Kidney (tissue), 14 donors: Measurements from ENCODE around the gene EDEM3. TPM values are rescaled to one million over a fixed set of nuclear protein-coding genes. Genes with fewer than 3 reads are reported as not detected.

Experiments
- DNase-seq, 5 donors: peaks; one replicate each; pipeline ENCODE4 v3.0.0-alpha.2; 2013 to 2020
- FAIRE-seq: peaks from 2 replicates; lab custom pipeline; 2012; peaks lifted over from hg19 to GRCh38; lab: Jason Lieb, UNC
- H3K27ac ChIP-seq, 2 donors: one replicate each; pipeline ENCODE4 v1.7.0; 2013; ENCODE audit warnings: low read depth in 2 of 2, low read length in 2 of 2, inconsistent platforms in 1 of 2
- H3K27me3 ChIP-seq: one replicate; pipeline ENCODE4 v1.7.1; 2013; ENCODE audit warnings: low read length, inconsistent platforms; ENCODE audit not compliant: control insufficient read depth, insufficient read depth
- H3K36me3 ChIP-seq, 3 donors: one replicate each; pipeline versions ENCODE4 v1.7.0 to v1.7.1; 2013; ENCODE audit warnings: low read length in 3 of 3, control low read depth in 1 of 3, inconsistent platforms in 1 of 3; ENCODE audit not compliant: insufficient read depth in 3 of 3, control insufficient read depth in 2 of 3
- H3K4me1 ChIP-seq, 3 donors: one replicate each; pipeline versions ENCODE4 v1.7.0 to v1.7.1; 2013; ENCODE audit warnings: low read length in 3 of 3, inconsistent platforms in 1 of 3, low read depth in 1 of 3; ENCODE audit not compliant: control insufficient read depth in 2 of 3, insufficient read depth in 2 of 3
- H3K4me3 ChIP-seq, 3 donors: one replicate each; pipeline versions ENCODE4 v1.7.0 to v1.8.1; 2013; ENCODE audit warnings: low read length in 3 of 3, control low read depth in 1 of 3, inconsistent platforms in 1 of 3
- H3K9ac ChIP-seq, 3 donors: one replicate each; pipeline versions ENCODE4 v1.7.0 to v1.7.1; 2013; ENCODE audit warnings: low read length in 3 of 3, control low read depth in 1 of 3, inconsistent platforms in 1 of 3
- H3K9me3 ChIP-seq, 3 donors: one replicate each; pipeline versions ENCODE4 v1.7.0 to v1.7.1; 2013; ENCODE audit warnings: low read length in 3 of 3, control low read depth in 1 of 3, inconsistent platforms in 1 of 3; ENCODE audit not compliant: control insufficient read depth in 2 of 3, insufficient read depth in 1 of 3
- intact Hi-C: fragments of 100-400 bp; cut with DNase I; formaldehyde crosslinking; loops from one replicate; pipeline ENCODE4 v1.11.1; 2022
- polyA plus RNA-seq: library from polyadenylated mRNA; stranded (reverse); fragments of 350-450 nt; fragmentation: Illumina TruSeq; extraction: RNeasy Lipid Tissue Mini Kit (QIAGEN cat#74804); gene quantifications from one replicate; pipeline ENCODE4 v1.2.3, GENCODE V29; 2014; ENCODE audit warnings: low read depth, low replicate concordance; ENCODE audit not compliant: insufficient read depth
- total RNA-seq: library from RNA; stranded (reverse); fragmentation: NEBNext Ultra II Directional; extraction: Animal tissue kit (Norgen Biotek cat#: 25700); gene quantifications from one replicate; pipeline ENCODE4 v1.2.1, GENCODE V29; 2021
- TF ChIP-seq, protein P1 (sequence below): IDR thresholded peaks from 3 replicates; pipeline ENCODE4 v1.5.1; 2012; ENCODE audit warnings: mild to moderate bottlenecking, moderate library complexity, borderline replicate concordance; ENCODE audit not compliant: insufficient read depth; ENCODE audit errors: extremely low read depth
- donor health status: control.
- donor health status: control.
- donor health status: control.
- donor health status: control.
- donor health status: control.
- donor health status: DM: yes; HTN: yes; CAD: no.
- donor health status: Normal renal cell carcinoma (clear cell type).

EDEM3 gene
- total and polyA plus RNA-seq, 2 donors from 2014 or later, result 9.1 to 31.7 TPM

DNA sequence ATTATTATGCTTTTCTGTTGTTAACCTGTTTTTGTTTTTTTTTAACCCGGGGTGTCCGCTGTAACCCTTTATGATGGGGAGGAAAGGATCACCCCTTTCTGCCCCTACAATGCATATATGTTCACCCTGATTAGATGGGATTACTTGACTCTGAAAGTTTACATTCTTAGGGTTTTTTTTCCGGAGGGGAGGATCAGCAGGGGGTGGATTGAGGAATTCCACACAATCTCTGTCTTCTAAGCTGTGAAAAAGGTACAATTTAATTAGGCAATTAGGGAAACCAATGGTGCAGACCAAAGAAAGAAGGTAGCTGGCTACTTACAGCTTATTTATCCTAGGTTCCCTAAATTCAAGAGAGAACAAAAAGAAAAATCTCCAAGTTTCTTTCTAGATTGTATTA, 58.3 kb downstream of the EDEM3 start:
- DNase-seq, result no peak
- intact Hi-C loops, result no loop called here
- H3K4me1 ChIP-seq, result no peaks in the 10 kb centered on the region
- TF ChIP-seq, protein P1, sequence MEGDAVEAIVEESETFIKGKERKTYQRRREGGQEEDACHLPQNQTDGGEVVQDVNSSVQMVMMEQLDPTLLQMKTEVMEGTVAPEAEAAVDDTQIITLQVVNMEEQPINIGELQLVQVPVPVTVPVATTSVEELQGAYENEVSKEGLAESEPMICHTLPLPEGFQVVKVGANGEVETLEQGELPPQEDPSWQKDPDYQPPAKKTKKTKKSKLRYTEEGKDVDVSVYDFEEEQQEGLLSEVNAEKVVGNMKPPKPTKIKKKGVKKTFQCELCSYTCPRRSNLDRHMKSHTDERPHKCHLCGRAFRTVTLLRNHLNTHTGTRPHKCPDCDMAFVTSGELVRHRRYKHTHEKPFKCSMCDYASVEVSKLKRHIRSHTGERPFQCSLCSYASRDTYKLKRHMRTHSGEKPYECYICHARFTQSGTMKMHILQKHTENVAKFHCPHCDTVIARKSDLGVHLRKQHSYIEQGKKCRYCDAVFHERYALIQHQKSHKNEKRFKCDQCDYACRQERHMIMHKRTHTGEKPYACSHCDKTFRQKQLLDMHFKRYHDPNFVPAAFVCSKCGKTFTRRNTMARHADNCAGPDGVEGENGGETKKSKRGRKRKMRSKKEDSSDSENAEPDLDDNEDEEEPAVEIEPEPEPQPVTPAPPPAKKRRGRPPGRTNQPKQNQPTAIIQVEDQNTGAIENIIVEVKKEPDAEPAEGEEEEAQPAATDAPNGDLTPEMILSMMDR, result no peak
- H3K27me3 ChIP-seq, result no peaks in the 10 kb centered on the region
- H3K4me3 ChIP-seq, result no peak overlapping the region
- no peak overlapping the region for H3K27ac ChIP-seq
- peaks cover 2 to 8% (median 7%) of the 10 kb centered on the region in 3 donors for H3K36me3 ChIP-seq
- no peak overlapping the region for H3K9ac ChIP-seq
- no peak for FAIRE-seq
- H3K9me3 ChIP-seq, result no peaks in the 10 kb centered on the region

DNA sequence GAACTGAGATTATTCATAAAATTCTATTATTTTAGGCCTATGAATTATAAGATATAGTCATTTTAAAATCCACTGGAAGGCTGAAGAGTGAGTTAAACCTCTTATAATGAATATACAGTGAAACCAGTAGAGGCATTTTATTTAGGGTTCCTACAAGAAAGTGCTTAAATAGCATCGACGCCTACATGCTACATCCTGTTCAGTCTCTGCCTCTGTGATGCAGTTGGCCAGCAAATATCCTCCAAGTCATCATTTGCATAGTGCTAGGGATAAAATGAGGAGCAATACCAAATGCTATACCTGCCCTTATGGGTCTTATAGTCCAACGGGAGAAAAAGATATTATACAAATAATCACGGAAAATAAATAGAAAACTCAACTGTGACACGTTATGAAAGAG, 59.6 kb downstream of the EDEM3 start:
- FAIRE-seq (no peak), DNase-seq (no peak)
- no peaks in the 10 kb centered on the region for H3K4me1 ChIP-seq
- no peak overlapping the region for H3K27ac ChIP-seq
- H3K9me3 ChIP-seq, result no peaks in the 10 kb centered on the region
- H3K9ac ChIP-seq, result no peak overlapping the region
- no peaks in the 10 kb centered on the region for H3K27me3 ChIP-seq
- peaks cover 2 to 8% (median 7%) of the 10 kb centered on the region in 3 donors for H3K36me3 ChIP-seq
- TF ChIP-seq, protein P1, result no peak
- intact Hi-C loops, result no loop called here
- no peak overlapping the region for H3K4me3 ChIP-seq

DNA sequence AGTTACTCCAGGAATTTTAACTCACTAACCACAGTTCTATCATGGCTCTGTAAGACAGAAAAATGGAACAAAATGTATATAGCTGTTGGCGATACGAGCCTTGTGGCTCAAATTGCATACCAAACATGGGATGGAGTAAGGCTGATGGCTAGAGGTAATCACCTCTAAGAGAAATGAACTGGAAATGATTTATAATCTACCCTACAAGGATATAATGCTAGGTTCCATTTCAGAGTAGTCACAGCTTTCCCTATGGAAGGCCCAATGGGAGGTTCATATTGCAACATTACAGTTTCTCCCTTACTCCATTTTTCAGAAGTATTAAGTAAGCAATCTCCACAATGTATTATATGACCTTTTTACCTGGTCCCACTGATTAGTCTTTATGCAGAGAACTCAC, 61.6 kb downstream of the EDEM3 start:
- Histone ChIP-seq H3K27ac (no peak overlapping the region), H3K36me3 (peaks cover 2 to 8% (median 7%) of the 10 kb centered on the region in 3 donors), H3K27me3 (no peaks in the 10 kb centered on the region), H3K4me1 (no peaks in the 10 kb centered on the region), H3K4me3 (no peak overlapping the region), H3K9me3 (no peaks in the 10 kb centered on the region), H3K9ac (no peak overlapping the region)
- intact Hi-C loops, result no loop called here
- DNase-seq, result peak in 2 of 5 donors; percentile 9 to 12
- TF ChIP-seq, protein P1, result no peak
- no peak for FAIRE-seq

DNA sequence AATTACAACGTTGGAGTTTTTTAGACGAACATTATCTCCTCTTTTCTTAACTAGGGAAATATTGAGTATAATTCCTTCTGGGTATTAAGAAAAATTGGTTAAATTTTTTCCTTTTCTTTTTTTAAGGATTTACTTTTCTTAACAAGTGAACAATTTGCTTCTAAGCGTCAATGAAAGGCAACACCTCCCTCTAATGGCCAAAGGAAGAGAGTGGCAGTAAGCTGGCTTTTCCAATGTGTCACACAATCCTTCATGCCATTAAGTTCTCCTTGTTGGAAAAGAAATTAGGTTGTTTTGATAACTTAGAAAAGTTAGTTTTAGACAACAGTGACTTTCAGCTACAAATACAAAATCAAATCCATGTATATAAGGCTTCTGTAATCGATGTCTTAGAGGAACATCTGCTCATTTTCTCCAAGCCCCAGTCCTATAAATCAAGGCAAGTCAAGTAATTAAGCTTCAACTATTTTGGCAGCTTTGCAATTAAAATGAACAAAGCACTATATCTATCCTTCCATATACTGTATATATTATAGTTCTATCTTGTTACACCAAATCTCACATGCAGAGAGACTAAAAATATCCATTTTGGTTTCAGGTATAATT, 62.8 kb downstream of the EDEM3 start:
- FAIRE-seq, result peak; percentile 86
- H3K36me3 ChIP-seq, result peaks cover 2 to 8% (median 7%) of the 10 kb centered on the region in 3 donors
- DNase-seq, result peak in 3 of 5 donors; percentile 39 to 89 (median 81)
- no peaks in the 10 kb centered on the region for H3K4me1 ChIP-seq
- TF ChIP-seq, protein P1, result peak; percentile 72
- no peak overlapping the region for H3K27ac ChIP-seq
- no peaks in the 10 kb centered on the region for H3K9me3 ChIP-seq
- no peaks in the 10 kb centered on the region for H3K27me3 ChIP-seq
- no peak overlapping the region for H3K9ac ChIP-seq
- intact Hi-C loops, result no loop called here
- no peak overlapping the region for H3K4me3 ChIP-seq
